Measurements from ENCODE around the gene MUSTN1. TPM values are rescaled to one million over a fixed set of nuclear protein-coding genes. Genes with fewer than 3 reads are reported as not detected.

MUSTN1 gene
- total and polyA plus RNA-seq, 2 of the 13 experiments (the other 11 are each of a cell fraction or from before 2014, with no cell fraction given) = 0.84 to 1.4 TPM

DNA sequence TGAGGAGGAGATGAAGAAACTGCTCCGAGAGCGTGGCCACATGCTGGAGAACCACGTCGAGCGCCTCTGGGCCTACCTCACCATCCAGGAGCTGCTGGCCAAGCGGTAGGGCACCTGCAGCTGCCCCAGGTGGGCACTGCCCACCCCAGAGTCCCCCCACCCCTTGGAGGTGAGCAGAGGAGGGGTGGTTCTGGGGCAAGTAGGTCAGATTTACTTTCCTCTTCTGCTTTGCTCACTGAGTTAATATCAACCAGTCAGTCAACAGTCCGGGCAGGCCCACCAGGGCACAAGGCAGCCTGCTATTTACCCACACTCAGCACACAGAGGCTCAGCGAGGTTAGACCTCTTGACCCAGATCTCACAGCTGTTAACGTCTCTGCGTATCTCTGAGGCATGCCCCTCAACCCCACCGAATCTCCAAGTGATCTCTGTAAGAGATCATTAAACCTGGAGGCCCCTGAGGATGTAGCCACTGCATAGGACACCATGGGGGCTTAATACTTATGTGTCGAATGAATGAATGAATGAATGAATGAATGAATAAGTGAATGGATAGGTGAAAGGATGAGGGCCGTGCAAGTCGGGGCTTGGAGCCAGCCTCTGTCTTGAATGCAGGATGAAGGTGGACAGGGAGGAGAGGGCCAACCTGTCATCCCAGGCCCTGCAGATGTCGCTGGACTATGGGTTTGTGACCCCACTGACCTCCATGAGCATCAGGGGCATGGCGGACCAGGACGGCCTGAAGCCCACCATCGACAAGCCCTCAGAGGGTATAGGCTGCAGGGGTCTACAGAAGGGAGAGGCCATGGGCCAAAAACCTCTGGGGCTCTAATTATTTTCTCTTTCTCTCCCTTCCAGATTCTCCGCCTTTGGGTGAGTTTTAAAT, 48.2 kb downstream of the MUSTN1 start (continued):
- TF ChIP-seq NBN (conservative IDR thresholded peaks at IDR 0.05) = no peak
- no peak for TF ChIP-seq ZFAT (CRISPR knock-in tag; conservative IDR thresholded peaks at IDR 0.05)
- TF ChIP-seq KLF9 (CRISPR knock-in tag; IDR thresholded peaks at IDR 0.05; ENCODE audit: low read depth) = no peak
- TF ChIP-seq ZNF547 (CRISPR knock-in tag; IDR thresholded peaks at IDR 0.05) = no peak
- TF ChIP-seq ZNF839 (CRISPR knock-in tag; IDR thresholded peaks at IDR 0.05; ENCODE audit: borderline replicate concordance) = no peak
- no peak for TF ChIP-seq HNRNPUL1 (IDR thresholded peaks at IDR 0.05; ENCODE audit: low read depth, low read length)
- TF ChIP-seq, protein P1, sequence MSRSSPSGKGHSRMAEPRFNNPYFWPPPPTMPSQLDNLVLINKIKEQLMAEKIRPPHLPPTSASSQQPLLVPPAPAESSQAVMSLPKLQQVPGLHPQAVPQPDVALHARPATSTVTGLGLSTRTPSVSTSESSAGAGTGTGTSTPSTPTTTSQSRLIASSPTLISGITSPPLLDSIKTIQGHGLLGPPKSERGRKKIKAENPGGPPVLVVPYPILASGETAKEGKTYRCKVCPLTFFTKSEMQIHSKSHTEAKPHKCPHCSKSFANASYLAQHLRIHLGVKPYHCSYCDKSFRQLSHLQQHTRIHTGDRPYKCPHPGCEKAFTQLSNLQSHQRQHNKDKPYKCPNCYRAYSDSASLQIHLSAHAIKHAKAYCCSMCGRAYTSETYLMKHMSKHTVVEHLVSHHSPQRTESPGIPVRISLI (CRISPR knock-in tag; IDR thresholded peaks at IDR 0.05; ENCODE audit: borderline replicate concordance) = 0 out of 2 replicates have a peak, but pooled peaks have one; percentile 12
- TF ChIP-seq ZNF501 (CRISPR knock-in tag; IDR thresholded peaks at IDR 0.05) = no peak
- TF ChIP-seq, protein P2, sequence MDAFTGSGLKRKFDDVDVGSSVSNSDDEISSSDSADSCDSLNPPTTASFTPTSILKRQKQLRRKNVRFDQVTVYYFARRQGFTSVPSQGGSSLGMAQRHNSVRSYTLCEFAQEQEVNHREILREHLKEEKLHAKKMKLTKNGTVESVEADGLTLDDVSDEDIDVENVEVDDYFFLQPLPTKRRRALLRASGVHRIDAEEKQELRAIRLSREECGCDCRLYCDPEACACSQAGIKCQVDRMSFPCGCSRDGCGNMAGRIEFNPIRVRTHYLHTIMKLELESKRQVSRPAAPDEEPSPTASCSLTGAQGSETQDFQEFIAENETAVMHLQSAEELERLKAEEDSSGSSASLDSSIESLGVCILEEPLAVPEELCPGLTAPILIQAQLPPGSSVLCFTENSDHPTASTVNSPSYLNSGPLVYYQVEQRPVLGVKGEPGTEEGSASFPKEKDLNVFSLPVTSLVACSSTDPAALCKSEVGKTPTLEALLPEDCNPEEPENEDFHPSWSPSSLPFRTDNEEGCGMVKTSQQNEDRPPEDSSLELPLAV (CRISPR knock-in tag; conservative IDR thresholded peaks at IDR 0.05; ENCODE audit: low read depth) = no peak
- no peak for TF ChIP-seq SP4 (CRISPR knock-in tag; IDR thresholded peaks at IDR 0.05)
- no peak for TF ChIP-seq MXI1 (IDR thresholded peaks at IDR 0.05; ENCODE audit: borderline replicate concordance, low read depth, low read length)
- TF ChIP-seq ZNF350 (CRISPR knock-in tag; IDR thresholded peaks at IDR 0.05; ENCODE audit: borderline replicate concordance, low read depth) = no peak
- TF ChIP-seq REXO4 (CRISPR knock-in tag; IDR thresholded peaks at IDR 0.05; ENCODE audit: borderline replicate concordance) = no peak
- no peak for TF ChIP-seq YEATS2 (CRISPR knock-in tag; IDR thresholded peaks at IDR 0.05; ENCODE audit: borderline replicate concordance)
- TF ChIP-seq JUNB (CRISPR knock-in tag; IDR thresholded peaks at IDR 0.05; ENCODE audit: borderline replicate concordance) = no peak
- TF ChIP-seq YEATS4 (CRISPR knock-in tag; IDR thresholded peaks at IDR 0.05; ENCODE audit: borderline replicate concordance) = no peak
- TF ChIP-seq GATA4 (IDR thresholded peaks at IDR 0.05; ENCODE audit: borderline replicate concordance, low read depth) = no peak; the same call in 1 of the 2 replicates
- TF ChIP-seq, protein P3, sequence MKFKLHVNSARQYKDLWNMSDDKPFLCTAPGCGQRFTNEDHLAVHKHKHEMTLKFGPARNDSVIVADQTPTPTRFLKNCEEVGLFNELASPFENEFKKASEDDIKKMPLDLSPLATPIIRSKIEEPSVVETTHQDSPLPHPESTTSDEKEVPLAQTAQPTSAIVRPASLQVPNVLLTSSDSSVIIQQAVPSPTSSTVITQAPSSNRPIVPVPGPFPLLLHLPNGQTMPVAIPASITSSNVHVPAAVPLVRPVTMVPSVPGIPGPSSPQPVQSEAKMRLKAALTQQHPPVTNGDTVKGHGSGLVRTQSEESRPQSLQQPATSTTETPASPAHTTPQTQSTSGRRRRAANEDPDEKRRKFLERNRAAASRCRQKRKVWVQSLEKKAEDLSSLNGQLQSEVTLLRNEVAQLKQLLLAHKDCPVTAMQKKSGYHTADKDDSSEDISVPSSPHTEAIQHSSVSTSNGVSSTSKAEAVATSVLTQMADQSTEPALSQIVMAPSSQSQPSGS (CRISPR knock-in tag; IDR thresholded peaks at IDR 0.05) = no peak
- no peak for TF ChIP-seq PLSCR1 (CRISPR knock-in tag; IDR thresholded peaks at IDR 0.05; ENCODE audit: borderline replicate concordance)
- no peak for TF ChIP-seq ZXDC (CRISPR knock-in tag; IDR thresholded peaks at IDR 0.05)
- no peak for TF ChIP-seq FIP1L1 (IDR thresholded peaks at IDR 0.05; ENCODE audit: borderline replicate concordance, insufficient read depth, low read depth, low read length)
